ENCODE results near the gene TFF2. TPM values are rescaled to one million over a fixed set of nuclear protein-coding genes. Genes with fewer than 3 reads are reported as not detected.

The TFF2 gene
- polyA plus RNA-seq, 3 donors, result not detected

Other genes starting within 250 kb of the TFF2 start
- gene ABCG1, start 131.9 kb downstream of the TFF2 start, polyA plus RNA-seq (ENCODE audit: insufficient read length in 3 of 3), result 10 to 100 TPM in 1 of 3 donors, 1 to 10 TPM in 2; 8.7 to 11.3 (median 9.8) TPM
- 1 to 10 TPM; 1.9 to 3.7 (median 2.2) TPM for gene TFF3, start 35.6 kb downstream of the TFF2 start, polyA plus RNA-seq (ENCODE audit: insufficient read length in 3 of 3)
- not detected for gene TFF1, start 15.5 kb upstream of the TFF2 start, polyA plus RNA-seq (ENCODE audit: insufficient read length in 3 of 3)
- gene TMPRSS3, start 45.1 kb upstream of the TFF2 start, polyA plus RNA-seq (ENCODE audit: insufficient read length in 3 of 3), result 1 to 10 TPM; 1.8 to 2.4 (median 2.1) TPM
- under 1 TPM in 2 of 3 donors, not detected in 1; 0.06 to 0.15 TPM for gene UBASH3A, start 52.9 kb upstream of the TFF2 start, polyA plus RNA-seq (ENCODE audit: insufficient read length in 3 of 3)
- 10 to 100 TPM; 12.4 to 15.3 (median 15.1) TPM for gene RSPH1, start 145.2 kb upstream of the TFF2 start, polyA plus RNA-seq (ENCODE audit: insufficient read length in 3 of 3)
- gene SLC37A1, start 162.9 kb upstream of the TFF2 start, polyA plus RNA-seq (ENCODE audit: insufficient read length in 3 of 3), result 1 to 10 TPM; 5.9 to 6.8 (median 6.7) TPM

Data from right renal cortex interstitium (tissue), 3 donors.